Thyroid gland (tissue), 4 donors: ENCODE data around the gene CCDC89.

Experiments used
- POLR2A ChIP-seq, 2 donors: fragments of 450-650 bp; IDR thresholded peaks; one replicate each; pipeline ENCODE4 v1.6.1; 2017; ENCODE audit warnings: antibody characterized with exemption in 2 of 2, mild to moderate bottlenecking in 2 of 2, moderate library complexity in 1 of 2
- TF ChIP-seq, protein P1 (sequence below), 6 experiments: fragments of 200-600 bp in 3 of 6; fragments of 450-650 bp in 3 of 6; sonication (generic) in 3 of 6; IDR thresholded peaks; one replicate each; pipeline ENCODE4 v1.5.1; 2016 to 2019; ENCODE audit warnings: antibody characterized with exemption in 6 of 6, mild to moderate bottlenecking in 2 of 6, inconsistent platforms in 1 of 6, moderate library complexity in 1 of 6

GRCh38 chr11:85658180-85658579, 27.8 kb downstream of the CCDC89 start:
- TF ChIP-seq, protein P1, sequence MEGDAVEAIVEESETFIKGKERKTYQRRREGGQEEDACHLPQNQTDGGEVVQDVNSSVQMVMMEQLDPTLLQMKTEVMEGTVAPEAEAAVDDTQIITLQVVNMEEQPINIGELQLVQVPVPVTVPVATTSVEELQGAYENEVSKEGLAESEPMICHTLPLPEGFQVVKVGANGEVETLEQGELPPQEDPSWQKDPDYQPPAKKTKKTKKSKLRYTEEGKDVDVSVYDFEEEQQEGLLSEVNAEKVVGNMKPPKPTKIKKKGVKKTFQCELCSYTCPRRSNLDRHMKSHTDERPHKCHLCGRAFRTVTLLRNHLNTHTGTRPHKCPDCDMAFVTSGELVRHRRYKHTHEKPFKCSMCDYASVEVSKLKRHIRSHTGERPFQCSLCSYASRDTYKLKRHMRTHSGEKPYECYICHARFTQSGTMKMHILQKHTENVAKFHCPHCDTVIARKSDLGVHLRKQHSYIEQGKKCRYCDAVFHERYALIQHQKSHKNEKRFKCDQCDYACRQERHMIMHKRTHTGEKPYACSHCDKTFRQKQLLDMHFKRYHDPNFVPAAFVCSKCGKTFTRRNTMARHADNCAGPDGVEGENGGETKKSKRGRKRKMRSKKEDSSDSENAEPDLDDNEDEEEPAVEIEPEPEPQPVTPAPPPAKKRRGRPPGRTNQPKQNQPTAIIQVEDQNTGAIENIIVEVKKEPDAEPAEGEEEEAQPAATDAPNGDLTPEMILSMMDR (IDR thresholded peaks at IDR 0.05): no peak
- TF ChIP-seq POLR2A (IDR thresholded peaks at IDR 0.05): no peak
